Stomach (tissue), 4 donors: Measurements from ENCODE around the gene TSPAN14.

Experiments used
- POLR2AphosphoS5 ChIP-seq, 3 donors: sonication (generic); formaldehyde crosslinking; IDR thresholded peaks; one replicate each; pipeline ENCODE4 v1.6.1; 2016; ENCODE audit warnings: antibody characterized with exemption in 3 of 3
- TF ChIP-seq, protein P1 (sequence below), 7 experiments: fragments of 450-650 bp in 4 of 7; fragments of 200-600 bp in 3 of 7; sonication (generic) in 3 of 7; IDR thresholded peaks; one replicate each; pipeline ENCODE4 v1.5.1; 2016 to 2019; ENCODE audit warnings: antibody characterized with exemption in 7 of 7, control low read depth in 2 of 7, mild to moderate bottlenecking in 1 of 7

DNA sequence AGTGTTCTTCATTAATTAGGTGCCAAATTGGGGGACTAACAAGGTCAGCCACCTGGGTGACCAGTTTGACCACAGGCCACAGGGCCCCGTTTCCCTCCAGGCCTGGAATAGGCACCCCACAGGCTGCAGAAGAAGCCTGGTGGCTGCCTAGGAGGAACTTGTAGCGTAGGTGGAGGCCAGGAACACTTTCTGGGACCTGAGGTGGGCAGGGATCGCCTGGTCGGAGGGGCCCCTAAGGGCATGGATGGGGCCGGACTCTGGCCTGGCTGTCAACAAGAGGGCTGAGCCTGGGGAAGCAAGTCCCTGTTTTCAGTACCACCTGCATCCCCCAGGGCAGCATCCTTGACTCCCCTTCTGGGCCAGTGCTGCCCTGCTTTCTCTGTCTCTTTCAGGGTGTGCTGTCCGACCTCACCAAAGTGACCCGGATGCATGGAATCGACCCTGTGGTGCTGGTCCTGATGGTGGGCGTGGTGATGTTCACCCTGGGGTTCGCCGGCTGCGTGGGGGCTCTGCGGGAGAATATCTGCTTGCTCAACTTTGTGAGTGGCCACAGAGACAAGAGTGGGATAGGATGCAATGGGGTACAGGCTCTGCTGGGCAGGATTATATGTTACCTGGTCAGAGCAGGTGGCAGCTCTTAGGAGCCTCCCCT, 52.9 kb downstream of the TSPAN14 start:
- TF ChIP-seq, protein P1, sequence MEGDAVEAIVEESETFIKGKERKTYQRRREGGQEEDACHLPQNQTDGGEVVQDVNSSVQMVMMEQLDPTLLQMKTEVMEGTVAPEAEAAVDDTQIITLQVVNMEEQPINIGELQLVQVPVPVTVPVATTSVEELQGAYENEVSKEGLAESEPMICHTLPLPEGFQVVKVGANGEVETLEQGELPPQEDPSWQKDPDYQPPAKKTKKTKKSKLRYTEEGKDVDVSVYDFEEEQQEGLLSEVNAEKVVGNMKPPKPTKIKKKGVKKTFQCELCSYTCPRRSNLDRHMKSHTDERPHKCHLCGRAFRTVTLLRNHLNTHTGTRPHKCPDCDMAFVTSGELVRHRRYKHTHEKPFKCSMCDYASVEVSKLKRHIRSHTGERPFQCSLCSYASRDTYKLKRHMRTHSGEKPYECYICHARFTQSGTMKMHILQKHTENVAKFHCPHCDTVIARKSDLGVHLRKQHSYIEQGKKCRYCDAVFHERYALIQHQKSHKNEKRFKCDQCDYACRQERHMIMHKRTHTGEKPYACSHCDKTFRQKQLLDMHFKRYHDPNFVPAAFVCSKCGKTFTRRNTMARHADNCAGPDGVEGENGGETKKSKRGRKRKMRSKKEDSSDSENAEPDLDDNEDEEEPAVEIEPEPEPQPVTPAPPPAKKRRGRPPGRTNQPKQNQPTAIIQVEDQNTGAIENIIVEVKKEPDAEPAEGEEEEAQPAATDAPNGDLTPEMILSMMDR (IDR thresholded peaks at IDR 0.05): no peak
- TF ChIP-seq POLR2AphosphoS5 (IDR thresholded peaks at IDR 0.05): no peak
